Testis (tissue), 5 donors: Measurements from ENCODE around the gene EFCAB11. TPM values are rescaled to one million over a fixed set of nuclear protein-coding genes. Genes with fewer than 3 reads are reported as not detected.

Experiments
- DNase-seq: peaks from one replicate; pipeline ENCODE4 v3.0.0-alpha.2; 2019
- H3K27ac ChIP-seq, 2 donors: fragments of 200-600 bp; sonication (generic); one replicate each; pipeline ENCODE4 v1.5.1; 2019
- H3K27me3 ChIP-seq: fragments of 200-600 bp; sonication (generic); one replicate; pipeline ENCODE4 v1.5.1; 2019
- H3K36me3 ChIP-seq: fragments of 200-600 bp; sonication (generic); one replicate; pipeline ENCODE4 v1.5.1; 2017; ENCODE audit warnings: low read depth; ENCODE audit errors: missing control alignments
- H3K4me1 ChIP-seq: fragments of 200-600 bp; sonication (generic); one replicate; pipeline ENCODE4 v1.5.1; 2019
- H3K4me3 ChIP-seq, 2 donors: fragments of 200-600 bp; sonication (generic); one replicate each; pipeline ENCODE4 v1.5.1; 2017 to 2019
- H3K9me3 ChIP-seq: fragments of 200-600 bp; sonication (generic); one replicate; pipeline ENCODE4 v1.5.1; 2017
- CTCF ChIP-seq, 3 experiments: fragments of 450-650 bp in 2 of 3; fragments of 200-600 bp in 1 of 3; sonication (generic) in 1 of 3; IDR thresholded peaks; one replicate each; pipeline ENCODE4 v1.5.1; 2016 to 2019; ENCODE audit warnings: antibody characterized with exemption in 3 of 3, mild to moderate bottlenecking in 2 of 3, moderate library complexity in 1 of 3
- POLR2A ChIP-seq: fragments of 450-650 bp; IDR thresholded peaks from one replicate; pipeline ENCODE4 v1.6.1; 2017; ENCODE audit warnings: antibody characterized with exemption, mild to moderate bottlenecking, moderate library complexity
- WGBS, 2 donors: methylation state at CpG; one replicate each; pipeline ENCODE4 v1.1.5; 2018; 5-methylcytosine and 5-hydroxymethylcytosine counted together
- intact Hi-C: fragments of 100-400 bp; cut with DNase I; formaldehyde crosslinking; loops from one replicate; pipeline ENCODE4 v1.15.1; 2023; ENCODE audit warnings: low total_unique reads
- long read RNA-seq, 2 donors: transcript quantifications; one replicate each; lab custom pipeline, GENCODE V29; 2026
- polyA plus RNA-seq: library from polyadenylated mRNA; stranded (reverse); fragments of 350-450 nt; fragmentation: Illumina TruSeq; extraction: RNeasy Lipid Tissue Mini Kit (QIAGEN cat#74804); gene quantifications from one replicate; pipeline ENCODE4 v1.2.3, GENCODE V29; 2014; ENCODE audit warnings: low read depth, low replicate concordance; ENCODE audit not compliant: insufficient read depth
- total RNA-seq, 2 donors: library from RNA; depleted of rRNA; stranded (reverse); fragments of >200 nt; gene quantifications; one replicate each; pipeline ENCODE4 v1.2.3, GENCODE V29; 2016

EFCAB11 gene
- total RNA-seq (10 to 100 TPM; 30.5 to 50.6 TPM), polyA plus RNA-seq (78.3 TPM)
- long read RNA-seq, donor 1, transcript EFCAB11-201 (6 exons, 3,095 nt), result major isoform, 6 of 6 reads
- long read RNA-seq, donor 1, partial matches to known transcripts, result 0 of 6 reads
- long read RNA-seq, donor 1, other reads (novel, unspliced or antisense), result 0 of 6 reads
- long read RNA-seq, donor 2, transcript EFCAB11-201 (6 exons, 3,095 nt), result major isoform, 5 of 5 reads
- long read RNA-seq, donor 2, partial matches to known transcripts, result 0 of 5 reads
- long read RNA-seq, donor 2, other reads (novel, unspliced or antisense), result 0 of 5 reads

GRCh38 chr14:89954070-89955021 is at the start of gene EFCAB11:
Gene EFCAB11 (minus strand): TSS chr14:89954730. CDS start chr14:89954660, 70 bp downstream.
- 2% methylated on average over 25 to 44 of the region's 44 CpGs for WGBS, 2 donors
- Histone ChIP-seq H3K27me3 (no peaks in the 10 kb centered on the region), H3K9me3 (no peaks in the 10 kb centered on the region), H3K27ac (peak within 1 kb of the TSS; percentile 74 to 86), H3K36me3 (no peaks in the 10 kb centered on the region), H3K4me3 (peak within 1 kb of the TSS; percentile 83 to 91), H3K4me1 (peaks cover 7% of the 10 kb centered on the region)
- DNase-seq, result peak; percentile 98
- peak in 1 of 3 experiments; percentile 35 for TF ChIP-seq CTCF (IDR thresholded peaks at IDR 0.05)
- TF ChIP-seq POLR2A, result no peak
- intact Hi-C loops, result no loop called here

- no peaks in the 10 kb centered on the region for H3K9me3 ChIP-seq
- TF ChIP-seq CTCF (IDR thresholded peaks at IDR 0.05), result no peak
- no peak for TF ChIP-seq POLR2A
- H3K4me1 ChIP-seq, result no peaks in the 10 kb centered on the region
- intact Hi-C loops, result no loop called here
- H3K4me3 ChIP-seq, result no peak overlapping the region
- H3K27me3 ChIP-seq, result no peaks in the 10 kb centered on the region
- 80 to 81% methylated on average over 6 of the region's 6 CpGs for WGBS, 2 donors
- no peak for DNase-seq
- no peak overlapping the region for H3K27ac ChIP-seq
- no peaks in the 10 kb centered on the region for H3K36me3 ChIP-seq
Measured at GRCh38 chr14:90003526-90004307, 49.2 kb upstream of the EFCAB11 start.

GRCh38 chr14:90000935-90001334 is 46.4 kb upstream of the EFCAB11 start:
- 96 to 100% methylated on average over 2 of the region's 2 CpGs for WGBS, 2 donors
- Histone ChIP-seq H3K4me3 (no peak overlapping the region), H3K4me1 (no peaks in the 10 kb centered on the region), H3K27ac (no peak overlapping the region), H3K36me3 (no peaks in the 10 kb centered on the region), H3K27me3 (no peaks in the 10 kb centered on the region), H3K9me3 (no peaks in the 10 kb centered on the region)
- no peak for TF ChIP-seq CTCF (IDR thresholded peaks at IDR 0.05)
- no peak for DNase-seq
- intact Hi-C loops, result no loop called here

- Histone ChIP-seq H3K9me3 (no peaks in the 10 kb centered on the region), H3K4me1 (no peaks in the 10 kb centered on the region), H3K4me3 (no peak overlapping the region), H3K36me3 (no peaks in the 10 kb centered on the region), H3K27me3 (no peaks in the 10 kb centered on the region), H3K27ac (no peak overlapping the region)
- intact Hi-C loops, result no loop called here
- TF ChIP-seq POLR2A, result no peak
- TF ChIP-seq CTCF (IDR thresholded peaks at IDR 0.05), result no peak
- WGBS, 2 donors, result 100% methylated on average over 1 of the region's 1 CpG
- DNase-seq, result no peak
Measured at GRCh38 chr14:89996963-89997362, 42.4 kb upstream of the EFCAB11 start.
